Stimulated activated naive CD8-positive, alpha-beta T cell treated with anti-CD3 and anti-CD28 coated beads, Interleukin-15, amount 100 ng/mL, for 72 hours (primary cell): ENCODE measurements around the gene TSPAN14.

Experiments
- ATAC-seq: fragments of 150-1000 bp; cut with Tn5 transposase; 2 replicates; pipeline ENCODE4 v1.10.0; 2021; ENCODE audit warnings: mild to moderate bottlenecking, moderate library complexity
- DNase-seq, 2 donors: peaks; one replicate each; pipeline ENCODE4 v3.0.0; 2021 to 2022
- H3K27ac Mint-ChIP-seq, 2 donors: one replicate each; pipeline ENCODE4 v1.8.0; 2022; ENCODE audit warnings: mild to moderate bottlenecking in 2 of 2, mixed read lengths in 2 of 2, moderate library complexity in 2 of 2
- H3K27me3 Mint-ChIP-seq: one replicate; pipeline ENCODE4 v1.8.0; 2022; ENCODE audit warnings: mixed read lengths
- H3K4me1 Mint-ChIP-seq: one replicate; pipeline ENCODE4 v1.8.0; 2022; ENCODE audit warnings: mild to moderate bottlenecking, mixed read lengths
- H3K4me3 Mint-ChIP-seq, 2 donors: one replicate each; pipeline ENCODE4 v1.8.0; 2022; ENCODE audit warnings: mild to moderate bottlenecking in 2 of 2, mixed read lengths in 2 of 2, moderate library complexity in 1 of 2
- H3K9me3 Mint-ChIP-seq, 2 donors: one replicate each; pipeline ENCODE4 v1.8.0; 2022; ENCODE audit warnings: mixed read lengths in 2 of 2

The TSPAN14 gene

GRCh38 chr10:80453842-80454512 is at the start of gene TSPAN14:
TSPAN14 (plus strand) TSS chr10:80454310; CDS start chr10:80489234, 34,924 bp downstream.
- ATAC-seq, result peak; percentile 78
- H3K27me3 Mint-ChIP-seq, result no peaks in the 10 kb centered on the region
- peaks cover 48% of the 10 kb centered on the region for H3K4me1 Mint-ChIP-seq
- peak; percentile 71 to 73 for DNase-seq
- H3K4me3 Mint-ChIP-seq, result peak within 1 kb of the TSS; percentile 88 to 97
- H3K27ac Mint-ChIP-seq, result peak within 1 kb of the TSS; percentile 90 to 98
- H3K9me3 Mint-ChIP-seq, result no peaks in the 10 kb centered on the region

DNA sequence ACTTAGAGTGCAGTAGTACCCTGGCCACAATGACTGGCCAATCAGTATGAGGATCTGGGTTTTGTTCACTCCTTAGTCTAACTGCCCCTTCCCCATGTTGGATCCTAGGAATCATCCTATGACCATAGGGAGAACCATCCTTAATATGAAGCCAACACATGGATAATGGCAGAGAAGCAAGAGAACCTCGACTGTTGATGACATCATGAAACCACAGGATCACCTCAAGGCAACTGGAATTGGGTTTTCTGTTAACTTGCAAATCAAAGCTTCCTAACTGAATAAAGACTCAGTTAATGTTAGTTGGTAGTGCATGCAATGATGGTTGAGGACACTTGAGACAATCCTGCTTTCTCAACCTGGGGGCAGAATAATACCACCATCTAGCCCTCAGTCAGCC is 49.1 kb upstream of the TSPAN14 start:
- H3K4me3 Mint-ChIP-seq, result no peak overlapping the region
- H3K4me1 Mint-ChIP-seq, result peaks cover 16% of the 10 kb centered on the region
- no peak overlapping the region for H3K27ac Mint-ChIP-seq
- DNase-seq (no peak), ATAC-seq (no peak)
- H3K27me3 Mint-ChIP-seq, result no peaks in the 10 kb centered on the region
- H3K9me3 Mint-ChIP-seq, result no peaks in the 10 kb centered on the region

DNA sequence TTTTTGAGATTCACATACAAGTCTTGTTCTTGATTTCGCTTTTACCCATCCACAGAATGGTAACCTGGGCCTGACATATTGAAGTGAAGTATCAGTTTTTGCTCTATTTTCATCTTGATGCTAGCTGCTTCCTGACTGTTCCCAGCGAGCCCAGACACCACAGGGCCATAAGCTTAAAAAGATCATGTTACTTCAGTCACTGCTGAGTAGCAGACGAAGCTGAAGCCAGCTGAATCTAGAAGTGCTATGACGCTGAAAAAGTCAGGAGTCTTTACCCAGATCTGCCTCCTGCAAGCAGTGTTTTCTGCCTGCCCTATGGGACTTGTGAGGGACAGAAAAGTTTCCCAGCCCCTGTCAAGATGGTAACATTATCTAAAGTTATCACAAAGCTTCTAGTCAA is 48.5 kb upstream of the TSPAN14 start:
- Mint-ChIP-seq H3K4me1 (peaks cover 22% of the 10 kb centered on the region), H3K9me3 (no peaks in the 10 kb centered on the region), H3K4me3 (no peak overlapping the region), H3K27me3 (no peaks in the 10 kb centered on the region), H3K27ac (no peak overlapping the region)
- no peak for DNase-seq
- ATAC-seq, result no peak

DNA sequence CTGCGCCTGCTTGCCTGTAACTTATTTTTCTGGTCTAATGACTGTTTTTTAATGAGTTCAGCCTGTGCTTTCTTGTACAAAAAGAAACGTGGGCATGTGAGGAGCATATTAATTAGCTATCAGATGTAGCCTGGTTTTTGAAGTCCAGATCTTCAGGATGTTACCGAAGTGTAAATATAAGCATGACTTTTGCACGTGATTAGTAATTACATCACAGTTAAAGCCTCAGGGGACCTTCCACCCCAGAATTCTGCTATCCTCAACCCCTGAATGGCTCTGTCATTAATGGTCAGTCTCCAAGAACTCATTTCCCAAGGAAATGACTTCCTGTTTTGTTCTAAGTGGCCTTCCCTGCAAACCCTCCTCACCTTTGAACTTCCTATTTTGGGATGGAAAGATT is 47.9 kb upstream of the TSPAN14 start:
- no peak overlapping the region for H3K27ac Mint-ChIP-seq
- no peaks in the 10 kb centered on the region for H3K9me3 Mint-ChIP-seq

DNA sequence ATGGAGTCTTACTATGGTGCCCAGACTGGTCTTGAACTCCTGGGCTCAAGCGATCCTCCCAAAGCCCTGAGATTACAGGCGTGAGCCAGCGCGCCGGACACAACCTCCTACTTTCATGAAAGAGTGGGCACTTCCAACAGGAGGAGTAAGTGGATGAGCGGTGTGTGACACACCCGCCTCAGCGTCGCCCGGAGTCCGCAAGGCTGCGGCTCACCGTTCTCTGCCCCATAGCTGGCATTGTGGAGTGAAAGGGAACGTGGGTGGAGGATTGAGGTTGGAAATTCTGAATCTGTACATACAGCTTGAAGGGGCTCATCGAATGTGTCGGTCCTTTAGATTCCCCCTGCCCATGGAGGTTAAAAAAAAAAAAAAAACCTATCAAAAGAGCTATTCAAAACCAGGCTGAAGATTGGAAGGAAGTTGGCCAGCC is 46.3 kb upstream of the TSPAN14 start:
- Mint-ChIP-seq H3K4me1 (peaks cover 44% of the 10 kb centered on the region), H3K27ac (peak overlapping the region; percentile 69 to 85), H3K27me3 (no peaks in the 10 kb centered on the region), H3K4me3 (peak overlapping the region; percentile 84 to 90), H3K9me3 (no peaks in the 10 kb centered on the region)
- DNase-seq, result peak; percentile 56 to 66
- ATAC-seq, result peak; percentile 75

More for the DNA sequence above, 47.9 kb upstream of the TSPAN14 start:
- Mint-ChIP-seq H3K27me3 (no peaks in the 10 kb centered on the region), H3K4me1 (peaks cover 28% of the 10 kb centered on the region), H3K4me3 (no peak overlapping the region)
- DNase-seq (no peak), ATAC-seq (no peak)

GRCh38 chr10:80408242-80409101 is 45.6 kb upstream of the TSPAN14 start, which contains the start of gene PRXL2A:
PRXL2A (plus strand) TSS chr10:80408551; CDS start chr10:80420468, 11,917 bp downstream.
- Mint-ChIP-seq H3K4me3 (peak within 1 kb of the TSS; percentile 84 to 90), H3K27ac (peak within 1 kb of the TSS; percentile 69 to 85), H3K9me3 (no peaks in the 10 kb centered on the region), H3K27me3 (no peaks in the 10 kb centered on the region), H3K4me1 (peaks cover 50% of the 10 kb centered on the region)
- peak; percentile 93 for ATAC-seq
- DNase-seq, result peak; percentile 86

DNA sequence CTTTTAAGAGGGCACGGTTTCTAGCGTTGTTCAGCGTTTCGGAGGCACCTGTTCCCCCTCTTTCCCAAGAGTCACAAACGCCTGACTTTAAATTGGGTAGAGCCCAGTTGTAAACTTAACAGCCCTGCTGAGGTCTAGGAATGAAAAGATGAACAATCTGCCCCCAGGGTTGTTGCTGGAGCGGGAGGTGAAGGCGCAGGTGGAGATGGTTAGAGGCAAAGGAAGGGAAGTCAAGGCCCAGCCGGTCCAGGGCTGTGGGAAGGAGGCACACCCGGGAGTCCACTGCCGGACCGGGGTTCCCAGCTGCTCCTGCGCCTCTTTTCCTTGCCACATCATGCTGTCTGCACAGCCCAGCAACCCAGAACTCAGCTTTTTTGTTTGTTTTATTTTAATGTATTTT is 45.0 kb upstream of the TSPAN14 start:
- no peaks in the 10 kb centered on the region for H3K9me3 Mint-ChIP-seq
- H3K27ac Mint-ChIP-seq, result peak overlapping the region in 1 of 2 donors; percentile 63
- H3K27me3 Mint-ChIP-seq, result no peaks in the 10 kb centered on the region
- ATAC-seq (no peak), DNase-seq (no peak)
- H3K4me1 Mint-ChIP-seq, result peaks cover 53% of the 10 kb centered on the region
- H3K4me3 Mint-ChIP-seq, result peak overlapping the region; percentile 84 to 90

GRCh38 chr10:80410122-80410521 is 44.0 kb upstream of the TSPAN14 start:
- H3K9me3 Mint-ChIP-seq, result no peaks in the 10 kb centered on the region
- no peak overlapping the region for H3K27ac Mint-ChIP-seq
- H3K27me3 Mint-ChIP-seq, result no peaks in the 10 kb centered on the region
- no peak for ATAC-seq
- H3K4me3 Mint-ChIP-seq, result no peak overlapping the region
- peaks cover 53% of the 10 kb centered on the region for H3K4me1 Mint-ChIP-seq
- no peak for DNase-seq

DNA sequence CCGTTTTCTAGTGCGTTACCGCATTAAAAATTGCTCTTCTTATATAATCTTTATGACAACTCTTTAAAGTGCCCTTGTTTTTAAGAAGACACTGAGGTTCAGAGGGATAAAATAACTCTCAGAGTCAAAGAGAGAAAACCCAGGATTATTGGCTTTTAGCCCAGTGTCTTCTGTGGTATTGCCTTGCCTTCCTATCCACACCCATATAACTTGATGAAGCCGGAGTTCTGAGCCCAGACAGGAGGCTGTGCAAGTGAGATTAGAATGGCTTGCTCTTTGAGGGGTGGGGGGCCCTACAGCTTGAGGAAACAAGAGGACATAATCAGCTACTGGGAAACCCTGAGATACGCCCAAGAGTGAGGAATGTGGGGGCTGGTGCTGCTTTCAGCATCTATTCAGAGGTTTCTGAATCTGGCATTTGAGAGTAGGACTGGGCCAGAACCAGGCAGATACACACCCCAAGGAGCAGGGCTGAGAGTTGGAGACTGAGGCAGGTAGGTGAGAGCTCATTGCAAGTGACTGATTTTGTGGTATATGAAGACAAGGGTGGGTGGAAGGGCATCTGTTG is 43.4 kb upstream of the TSPAN14 start:
- H3K9me3 Mint-ChIP-seq, result no peaks in the 10 kb centered on the region
- H3K27me3 Mint-ChIP-seq, result no peaks in the 10 kb centered on the region
- no peak overlapping the region for H3K27ac Mint-ChIP-seq
- peaks cover 53% of the 10 kb centered on the region for H3K4me1 Mint-ChIP-seq
- ATAC-seq, result no peak
- DNase-seq, result no peak
- no peak overlapping the region for H3K4me3 Mint-ChIP-seq

GRCh38 chr10:80411267-80411668 is 42.8 kb upstream of the TSPAN14 start:
- no peak overlapping the region for H3K4me3 Mint-ChIP-seq
- no peaks in the 10 kb centered on the region for H3K9me3 Mint-ChIP-seq
- H3K4me1 Mint-ChIP-seq, result peaks cover 53% of the 10 kb centered on the region
- ATAC-seq, result no peak
- no peak overlapping the region for H3K27ac Mint-ChIP-seq
- DNase-seq, result no peak
- no peaks in the 10 kb centered on the region for H3K27me3 Mint-ChIP-seq

GRCh38 chr10:80411681-80412220 is 42.4 kb upstream of the TSPAN14 start:
- peaks cover 53% of the 10 kb centered on the region for H3K4me1 Mint-ChIP-seq
- ATAC-seq (no peak), DNase-seq (no peak)
- H3K27ac Mint-ChIP-seq, result peak overlapping the region in 1 of 2 donors; percentile 35
- H3K4me3 Mint-ChIP-seq, result no peak overlapping the region
- H3K27me3 Mint-ChIP-seq, result no peaks in the 10 kb centered on the region
- H3K9me3 Mint-ChIP-seq, result no peaks in the 10 kb centered on the region

- no peak for ATAC-seq
- Mint-ChIP-seq H3K27me3 (no peaks in the 10 kb centered on the region), H3K4me3 (no peak overlapping the region), H3K9me3 (no peaks in the 10 kb centered on the region), H3K4me1 (peaks cover 51% of the 10 kb centered on the region), H3K27ac (peak overlapping the region in 1 of 2 donors; percentile 35)
- peak in 1 of 2 donors; percentile 26 for DNase-seq
Measured at GRCh38 chr10:80412486-80412885, 41.6 kb upstream of the TSPAN14 start.

DNA sequence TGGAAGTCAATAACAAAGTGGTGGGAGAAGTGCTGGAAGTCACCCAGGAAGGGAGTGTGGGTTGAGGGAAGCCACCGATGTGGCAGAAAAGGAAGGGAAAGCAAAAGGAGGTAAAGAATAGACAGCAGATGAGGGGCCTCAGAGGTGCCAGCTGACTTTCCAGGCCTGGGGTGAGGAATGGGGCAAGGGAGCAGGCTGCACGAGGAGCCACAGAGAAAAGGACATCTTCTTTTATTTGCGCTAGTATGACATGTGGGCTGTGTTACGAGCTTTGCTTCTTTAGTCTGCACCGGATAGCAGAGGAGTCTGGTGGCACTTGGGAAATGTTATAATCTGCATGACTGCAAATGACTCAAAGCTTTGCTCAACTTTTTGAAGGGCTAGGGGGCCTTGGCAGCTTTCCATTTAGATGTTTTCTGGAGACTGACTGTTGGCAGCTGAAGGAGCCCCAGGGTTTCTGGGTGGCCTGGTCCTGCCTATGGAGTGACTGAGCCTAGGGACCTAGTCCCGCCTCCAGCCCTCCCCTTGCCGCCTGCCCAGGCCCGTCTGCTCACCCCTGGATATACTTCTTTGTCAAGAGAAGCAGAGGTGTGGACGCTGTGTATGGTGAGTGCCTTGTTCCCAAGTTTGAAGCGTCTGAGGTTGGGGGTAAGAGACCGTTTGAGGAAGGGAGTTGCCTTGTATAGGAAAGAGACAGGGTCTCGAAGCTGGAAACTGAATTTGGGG is 40.7 kb upstream of the TSPAN14 start:
- Mint-ChIP-seq H3K4me3 (no peak overlapping the region), H3K4me1 (peaks cover 45% of the 10 kb centered on the region), H3K27ac (peak overlapping the region in 1 of 2 donors; percentile 16), H3K9me3 (no peaks in the 10 kb centered on the region), H3K27me3 (no peaks in the 10 kb centered on the region)
- DNase-seq, result no peak
- ATAC-seq, result no peak

- H3K4me3 Mint-ChIP-seq, result no peak overlapping the region
- peaks cover 40% of the 10 kb centered on the region for H3K4me1 Mint-ChIP-seq
- H3K27me3 Mint-ChIP-seq, result no peaks in the 10 kb centered on the region
- H3K9me3 Mint-ChIP-seq, result no peaks in the 10 kb centered on the region
- H3K27ac Mint-ChIP-seq, result no peak overlapping the region
- no peak for DNase-seq
- no peak for ATAC-seq
Measured at GRCh38 chr10:80414142-80414895, 39.8 kb upstream of the TSPAN14 start.
